Type B pancreatic cell (in vitro differentiated cells): ENCODE measurements around the gene ATG16L2. TPM values are rescaled to one million over a fixed set of nuclear protein-coding genes. Genes with fewer than 3 reads are reported as not detected.

ENCODE experiments used
- DNase-seq: peaks from one replicate; pipeline ENCODE4 v3.0.0; 2021; ENCODE audit warnings: mixed read lengths; ENCODE audit not compliant: unreplicated experiment; ENCODE audit errors: extremely low spot score
- H3K27ac Mint-ChIP-seq: 2 replicates; pipeline ENCODE4 v1.8.0; 2021; ENCODE audit warnings: mild to moderate bottlenecking, mixed read lengths
- H3K27me3 Mint-ChIP-seq: 2 replicates; pipeline ENCODE4 v1.8.0; 2021; ENCODE audit warnings: mixed read lengths
- H3K36me3 Mint-ChIP-seq: 2 replicates; pipeline ENCODE4 v1.8.0; 2021; ENCODE audit warnings: mixed read lengths
- H3K4me1 Mint-ChIP-seq: one replicate; pipeline ENCODE4 v1.8.0; 2021; ENCODE audit warnings: mixed read lengths; ENCODE audit not compliant: unreplicated experiment
- H3K4me3 Mint-ChIP-seq: 2 replicates; pipeline ENCODE4 v1.8.0; 2021; ENCODE audit warnings: mild to moderate bottlenecking, mixed read lengths
- H3K9me3 Mint-ChIP-seq: 2 replicates; pipeline ENCODE4 v1.8.0; 2021; ENCODE audit warnings: mixed read lengths
- CTCF ChIP-seq: fragments of 200-600 bp; sonication (generic); conservative IDR thresholded peaks from 2 replicates; pipeline ENCODE4 v1.5.0; 2021; ENCODE audit warnings: antibody characterized with exemption, mild to moderate bottlenecking
- microRNA-seq: library from miRNA; unstranded; fragments of <30 nt; microRNA quantifications from one replicate; pipeline ENCODE4, GENCODE V29; 2020
- total RNA-seq: library from RNA; stranded (reverse); gene quantifications from 2 replicates; pipeline ENCODE4 v1.2.1, GENCODE V29; 2021; ENCODE audit warnings: low replicate concordance

ATG16L2 gene
- total RNA-seq, 1 donor from 2014 or later, result 29.5 TPM

- H3K9me3 Mint-ChIP-seq, result no peaks in the 10 kb centered on the region
- H3K27ac Mint-ChIP-seq, result no peak overlapping the region
- H3K4me3 Mint-ChIP-seq, result no peak overlapping the region
- H3K4me1 Mint-ChIP-seq, result no peaks in the 10 kb centered on the region
- DNase-seq, result no peak
- TF ChIP-seq CTCF, result no peak
- peaks cover 21% of the 10 kb centered on the region for H3K36me3 Mint-ChIP-seq
- no peaks in the 10 kb centered on the region for H3K27me3 Mint-ChIP-seq
These were observed 57.8 kb downstream of the ATG16L2 start for GRCh38 chr11:72872012-72872411.

GRCh38 chr11:72875736-72876135 is 61.5 kb downstream of the ATG16L2 start:
- H3K4me3 Mint-ChIP-seq, result no peak overlapping the region
- H3K36me3 Mint-ChIP-seq, result peaks cover 14% of the 10 kb centered on the region
- H3K27me3 Mint-ChIP-seq, result no peaks in the 10 kb centered on the region
- no peak for DNase-seq
- H3K4me1 Mint-ChIP-seq, result no peaks in the 10 kb centered on the region
- no peak for TF ChIP-seq CTCF
- H3K9me3 Mint-ChIP-seq, result peaks cover 6% of the 10 kb centered on the region
- H3K27ac Mint-ChIP-seq, result no peak overlapping the region

GRCh38 chr11:72876147-72876546 is 61.9 kb downstream of the ATG16L2 start:
- Mint-ChIP-seq H3K36me3 (peaks cover 16% of the 10 kb centered on the region), H3K4me3 (no peak overlapping the region), H3K4me1 (no peaks in the 10 kb centered on the region), H3K27ac (no peak overlapping the region), H3K27me3 (no peaks in the 10 kb centered on the region), H3K9me3 (peaks cover 6% of the 10 kb centered on the region)
- no peak for DNase-seq
- TF ChIP-seq CTCF, result no peak

Small RNA genes within 50 kb of the gene (microRNA-seq; reads per million reads assigned to microRNA genes)
- not detected for gene MIR4692

Other genes starting within 250 kb of the ATG16L2 start
- 2.8 and 3.8 TPM in 2 replicates for gene PDE2A, start 140.0 kb upstream of the ATG16L2 start, total RNA-seq
- 80.5 and 149 TPM in 2 replicates for gene ARAP1, start 62.0 kb upstream of the ATG16L2 start, total RNA-seq
- 170 and 313 TPM in 2 replicates for gene STARD10, start 20.4 kb upstream of the ATG16L2 start, total RNA-seq